Right lobe of liver (tissue), 6 donors: ENCODE data around the gene AXIN1. TPM values are rescaled to one million over a fixed set of nuclear protein-coding genes. Genes with fewer than 3 reads are reported as not detected.

Source experiments
- ATAC-seq, 4 donors: fragments of 200-7000 bp; cut with Tn5 transposase; one replicate each; pipeline ENCODE4 v1.9.1; 2020; ENCODE audit warnings: mild to moderate bottlenecking in 4 of 4, moderate library complexity in 4 of 4
- DNase-seq, 3 donors: peaks; one replicate each; pipeline ENCODE4 v3.0.0-alpha.2; 2020
- H3K27ac ChIP-seq, 3 donors: fragments of 200-600 bp; one replicate each; pipeline ENCODE4 v1.8.0; 2022
- H3K27me3 ChIP-seq, 2 donors: fragments of 200-600 bp; one replicate each; pipeline ENCODE4 v1.8.0; 2022
- H3K36me3 ChIP-seq, 4 donors: fragments of 200-600 bp; sonication (generic) in 1 of 4; one replicate each; pipeline versions ENCODE4 v1.5.1 to v1.8.0; 2017 to 2022; ENCODE audit warnings: control low read depth in 1 of 4
- H3K4me1 ChIP-seq, 4 donors: fragments of 200-600 bp; sonication (generic) in 1 of 4; one replicate each; pipeline versions ENCODE4 v1.5.1 to v1.8.0; 2017 to 2022; ENCODE audit warnings: control low read depth in 1 of 4
- H3K4me3 ChIP-seq, 3 donors: fragments of 200-600 bp; one replicate each; pipeline ENCODE4 v1.8.0; 2022
- H3K9me3 ChIP-seq, 4 donors: fragments of 200-600 bp; sonication (generic) in 1 of 4; one replicate each; pipeline versions ENCODE4 v1.5.1 to v1.8.0; 2017 to 2022; ENCODE audit warnings: control low read depth in 1 of 4
- POLR2A ChIP-seq: fragments of 450-650 bp; IDR thresholded peaks from one replicate; pipeline ENCODE4 v1.6.1; 2017; ENCODE audit warnings: antibody characterized with exemption, mild to moderate bottlenecking
- WGBS: methylation state at CpG from one replicate; pipeline ENCODE4 v1.1.6; 2018; ENCODE audit warnings: low coverage, low lambda C conversion rate; ENCODE audit not compliant: insufficient coverage; ENCODE audit errors: missing lambda C conversion rate; 5-methylcytosine and 5-hydroxymethylcytosine counted together
- intact Hi-C, 2 donors: fragments of 100-400 bp; cut with DNase I; formaldehyde crosslinking; loops; one replicate each; pipeline versions ENCODE4 v1.11.2 to v1.14.1; 2022
- total RNA-seq, 6 experiments: library from RNA; depleted of rRNA in 2 of 6; stranded (reverse); fragments of >200 nt in 2 of 6; fragmentation: NEBNext Ultra II Directional in 3 of 6; extraction: Animal tissue kit (Norgen Biotek cat#: 25700) in 3 of 6; gene quantifications; one replicate each; pipeline versions ENCODE4 v1.1.0 to v1.2.4, GENCODE V29; 2016 to 2023
- TF ChIP-seq, protein P1 (sequence below), 4 donors: fragments of 200-600 bp in 3 of 4; fragments of 450-650 bp in 1 of 4; IDR thresholded peaks; one replicate each; pipeline versions ENCODE4 v1.5.1 to v1.8.0; 2016 to 2022; ENCODE audit warnings: antibody characterized with exemption in 4 of 4, mild to moderate bottlenecking in 2 of 4
- donor health status: DM: no; HTN: yes; CAD: no.
- donor health status: DM: no; HTN: no; CAD: no.
- donor health status: DM: no; HTN: no; CAD: no.
- donor health status: DM: no; HTN: yes; CAD: no.
- donor health status: DM: no; HTN: yes; CAD: no.

AXIN1 gene
- total RNA-seq, 6 experiments from 2014 or later, result 5.5 to 17.4 (median 9.4) TPM

DNA sequence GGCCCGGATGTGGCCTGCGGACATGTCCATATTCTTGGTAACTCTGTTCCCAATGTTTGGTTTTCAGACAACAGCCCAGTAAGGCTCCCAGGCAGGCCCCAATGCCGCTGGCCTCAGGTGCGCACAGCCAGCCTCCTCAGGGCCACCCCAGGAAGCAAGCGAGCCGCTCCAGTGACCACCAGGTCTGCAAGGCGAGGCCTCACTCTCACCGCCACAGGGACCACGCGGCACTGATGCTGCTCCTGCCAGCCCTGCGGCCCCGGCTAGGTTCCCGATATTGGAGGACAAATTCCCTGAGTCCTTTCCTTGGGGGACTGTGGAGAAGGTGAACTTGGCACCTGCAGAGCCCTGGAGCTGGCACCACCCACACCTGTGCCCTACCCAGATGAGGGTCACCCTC lies 50.6 kb downstream of the AXIN1 start:
- Histone ChIP-seq H3K27me3 (no peaks in the 10 kb centered on the region), H3K36me3 (no peaks in the 10 kb centered on the region), H3K4me3 (no peak overlapping the region), H3K9me3 (no peaks in the 10 kb centered on the region), H3K4me1 (no peaks in the 10 kb centered on the region), H3K27ac (no peak overlapping the region)
- no peak for TF ChIP-seq POLR2A
- TF ChIP-seq, protein P1, sequence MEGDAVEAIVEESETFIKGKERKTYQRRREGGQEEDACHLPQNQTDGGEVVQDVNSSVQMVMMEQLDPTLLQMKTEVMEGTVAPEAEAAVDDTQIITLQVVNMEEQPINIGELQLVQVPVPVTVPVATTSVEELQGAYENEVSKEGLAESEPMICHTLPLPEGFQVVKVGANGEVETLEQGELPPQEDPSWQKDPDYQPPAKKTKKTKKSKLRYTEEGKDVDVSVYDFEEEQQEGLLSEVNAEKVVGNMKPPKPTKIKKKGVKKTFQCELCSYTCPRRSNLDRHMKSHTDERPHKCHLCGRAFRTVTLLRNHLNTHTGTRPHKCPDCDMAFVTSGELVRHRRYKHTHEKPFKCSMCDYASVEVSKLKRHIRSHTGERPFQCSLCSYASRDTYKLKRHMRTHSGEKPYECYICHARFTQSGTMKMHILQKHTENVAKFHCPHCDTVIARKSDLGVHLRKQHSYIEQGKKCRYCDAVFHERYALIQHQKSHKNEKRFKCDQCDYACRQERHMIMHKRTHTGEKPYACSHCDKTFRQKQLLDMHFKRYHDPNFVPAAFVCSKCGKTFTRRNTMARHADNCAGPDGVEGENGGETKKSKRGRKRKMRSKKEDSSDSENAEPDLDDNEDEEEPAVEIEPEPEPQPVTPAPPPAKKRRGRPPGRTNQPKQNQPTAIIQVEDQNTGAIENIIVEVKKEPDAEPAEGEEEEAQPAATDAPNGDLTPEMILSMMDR (IDR thresholded peaks at IDR 0.05), result no peak
- 100% methylated on average over 2 of the region's 13 CpGs for WGBS
- ATAC-seq (no peak), DNase-seq (no peak)
- intact Hi-C loops, result no loop called here

DNA sequence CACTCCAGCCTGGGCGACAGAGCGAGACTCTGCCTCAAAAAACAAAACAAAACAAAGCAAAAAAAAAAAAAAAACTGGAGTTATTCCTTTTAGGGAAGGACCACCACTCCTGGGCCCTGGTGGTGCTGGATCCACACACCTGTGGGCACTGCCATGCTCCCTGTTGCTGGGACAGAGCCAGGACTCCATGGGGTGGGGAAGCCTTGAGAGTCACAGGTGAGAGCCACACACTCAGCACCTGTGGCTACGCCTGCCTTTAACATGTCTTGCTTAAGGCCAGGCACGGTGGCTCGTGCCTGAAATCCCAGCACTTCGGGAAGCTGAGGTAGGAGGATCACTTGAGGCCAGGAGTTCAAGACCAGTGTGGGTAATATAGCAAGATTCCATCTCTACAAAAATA lies 51.3 kb downstream of the AXIN1 start:
- WGBS, result 100% methylated on average over 1 of the region's 6 CpGs
- TF ChIP-seq, protein P1 (IDR thresholded peaks at IDR 0.05), result no peak
- no peak for TF ChIP-seq POLR2A
- DNase-seq (no peak), ATAC-seq (no peak)
- no peak overlapping the region for H3K4me3 ChIP-seq
- intact Hi-C loops, result no loop called here
- H3K27ac ChIP-seq, result no peak overlapping the region
- H3K4me1 ChIP-seq, result no peaks in the 10 kb centered on the region
- H3K36me3 ChIP-seq, result no peaks in the 10 kb centered on the region
- H3K9me3 ChIP-seq, result no peaks in the 10 kb centered on the region
- H3K27me3 ChIP-seq, result no peaks in the 10 kb centered on the region

DNA sequence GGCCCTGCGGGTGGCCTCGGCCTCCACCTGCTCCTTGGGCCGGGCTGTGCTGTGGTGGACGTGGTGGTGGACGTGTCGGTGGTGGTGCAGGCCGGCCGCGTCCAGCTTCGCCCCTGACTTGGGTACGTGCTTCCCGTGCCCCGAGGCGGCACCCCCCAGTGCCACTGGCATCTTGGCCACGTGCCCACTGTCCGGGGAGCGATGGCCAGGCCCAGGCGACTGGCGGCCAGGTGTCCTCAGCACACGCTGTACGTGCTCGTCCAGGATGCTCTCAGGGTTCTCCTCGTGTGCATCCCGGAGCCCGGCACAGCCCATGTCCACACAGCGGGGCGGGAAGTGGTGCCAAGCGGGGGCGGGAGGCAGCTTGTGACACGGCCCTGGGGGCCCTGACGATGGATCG lies 54.7 kb downstream of the AXIN1 start:
- Histone ChIP-seq H3K36me3 (peaks cover 0 to 4% (median 0%) of the 10 kb centered on the region in 4 donors), H3K27ac (no peak overlapping the region), H3K9me3 (no peaks in the 10 kb centered on the region), H3K4me3 (no peak overlapping the region), H3K27me3 (no peaks in the 10 kb centered on the region), H3K4me1 (no peaks in the 10 kb centered on the region)
- TF ChIP-seq POLR2A, result no peak
- TF ChIP-seq, protein P1 (IDR thresholded peaks at IDR 0.05), result no peak
- DNase-seq (no peak), ATAC-seq (peak in 1 of 4 donors; percentile 30)
- intact Hi-C loops, result no loop called here
- WGBS, result no CpG with 5 or more reads among the region's 32 CpGs

DNA sequence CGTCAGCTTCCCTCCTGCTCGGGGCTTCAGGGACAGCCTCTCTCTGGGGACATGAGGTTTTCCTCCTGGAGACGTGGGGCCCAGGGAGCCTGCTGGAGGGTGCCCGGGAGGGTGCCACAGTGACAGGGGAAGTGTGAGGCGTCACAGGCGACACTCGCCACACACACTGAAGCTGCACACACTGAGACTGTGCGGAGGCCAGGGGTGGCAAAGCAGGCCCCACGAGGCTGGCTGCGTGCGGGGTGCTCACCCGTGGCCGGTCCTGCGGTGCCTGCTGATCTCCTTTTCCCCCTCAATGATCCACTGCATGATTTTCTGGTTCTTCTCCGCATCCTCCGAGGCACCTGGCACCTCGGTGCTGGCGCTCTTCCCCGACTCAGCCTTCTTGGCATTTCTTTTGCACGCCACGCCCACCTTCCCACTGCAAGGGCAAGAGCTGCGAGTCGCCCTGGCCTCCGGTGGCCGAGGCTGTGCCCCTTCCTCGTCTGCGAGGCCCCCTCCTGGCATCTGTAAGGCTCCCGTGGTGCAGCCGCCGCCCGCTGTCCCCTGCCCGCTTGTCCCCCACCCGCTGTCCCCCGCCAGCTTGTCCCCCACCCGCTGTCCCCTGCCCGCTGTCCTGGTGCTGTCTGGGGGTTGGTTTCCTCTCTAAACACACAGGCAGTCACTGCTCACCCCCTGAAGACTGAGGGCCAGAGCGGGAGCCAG lies 55.6 kb downstream of the AXIN1 start:
- intact Hi-C loops, result no loop called here
- Histone ChIP-seq H3K9me3 (no peaks in the 10 kb centered on the region), H3K4me1 (no peaks in the 10 kb centered on the region), H3K27ac (no peak overlapping the region), H3K27me3 (no peaks in the 10 kb centered on the region), H3K4me3 (no peak overlapping the region), H3K36me3 (peaks cover 0 to 4% (median 0%) of the 10 kb centered on the region in 4 donors)
- WGBS, result 93% methylated on average over 6 of the region's 37 CpGs
- DNase-seq (no peak), ATAC-seq (peak in 1 of 4 donors; percentile 7)
- TF ChIP-seq POLR2A, result no peak
- TF ChIP-seq, protein P1 (IDR thresholded peaks at IDR 0.05), result no peak
